Loucy (cell line): ENCODE results near the gene EPB42.

Experiments
- EZH2phosphoT487 ChIP-seq: fragments of 200-600 bp; IDR thresholded peaks from 2 replicates; pipeline ENCODE4 v1.6.1; 2018; ENCODE audit warnings: antibody characterized with exemption, mild to moderate bottlenecking, moderate library complexity, borderline replicate concordance
- TF ChIP-seq, protein P1 (sequence below): fragments of 200-600 bp; sonication (generic); conservative IDR thresholded peaks from 2 replicates; pipeline ENCODE4 v1.5.1; 2014; ENCODE audit warnings: mild to moderate bottlenecking, antibody characterized with exemption, low read length

DNA sequence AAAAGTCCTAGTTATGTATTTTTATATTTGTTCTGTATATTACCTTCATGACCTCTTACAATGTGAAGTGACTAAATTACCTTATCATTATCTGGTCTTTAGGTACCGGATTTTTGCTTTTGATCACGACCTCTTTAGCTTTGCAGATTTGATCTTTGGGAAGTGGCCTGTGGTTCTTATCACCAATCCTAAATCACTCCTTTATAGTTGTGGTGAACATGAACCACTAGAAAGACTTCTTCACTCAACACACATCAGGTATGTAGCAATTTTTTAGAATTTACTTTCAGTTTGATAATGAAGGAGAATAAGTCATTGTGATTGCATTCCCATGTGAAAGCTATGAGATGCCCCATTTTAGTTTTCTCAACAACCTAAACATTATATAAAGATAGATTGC, 69.1 kb downstream of the EPB42 start:
- TF ChIP-seq, protein P1, sequence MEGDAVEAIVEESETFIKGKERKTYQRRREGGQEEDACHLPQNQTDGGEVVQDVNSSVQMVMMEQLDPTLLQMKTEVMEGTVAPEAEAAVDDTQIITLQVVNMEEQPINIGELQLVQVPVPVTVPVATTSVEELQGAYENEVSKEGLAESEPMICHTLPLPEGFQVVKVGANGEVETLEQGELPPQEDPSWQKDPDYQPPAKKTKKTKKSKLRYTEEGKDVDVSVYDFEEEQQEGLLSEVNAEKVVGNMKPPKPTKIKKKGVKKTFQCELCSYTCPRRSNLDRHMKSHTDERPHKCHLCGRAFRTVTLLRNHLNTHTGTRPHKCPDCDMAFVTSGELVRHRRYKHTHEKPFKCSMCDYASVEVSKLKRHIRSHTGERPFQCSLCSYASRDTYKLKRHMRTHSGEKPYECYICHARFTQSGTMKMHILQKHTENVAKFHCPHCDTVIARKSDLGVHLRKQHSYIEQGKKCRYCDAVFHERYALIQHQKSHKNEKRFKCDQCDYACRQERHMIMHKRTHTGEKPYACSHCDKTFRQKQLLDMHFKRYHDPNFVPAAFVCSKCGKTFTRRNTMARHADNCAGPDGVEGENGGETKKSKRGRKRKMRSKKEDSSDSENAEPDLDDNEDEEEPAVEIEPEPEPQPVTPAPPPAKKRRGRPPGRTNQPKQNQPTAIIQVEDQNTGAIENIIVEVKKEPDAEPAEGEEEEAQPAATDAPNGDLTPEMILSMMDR = no peak
- no peak for TF ChIP-seq EZH2phosphoT487
